BE2C (cell line): Measurements from ENCODE around the gene TIMM50.

Experiments
- DNase-seq: peaks from one replicate; pipeline ENCODE4 v3.0.0-alpha.2; 2020
- H3K27me3 ChIP-seq: fragments of 250-450 bp; sonication (Bioruptor Pico); 2 replicates; pipeline ENCODE4 v1.5.1; 2020; ENCODE audit warnings: mild to moderate bottlenecking
- H3K36me3 ChIP-seq: fragments of 250-450 bp; sonication (Bioruptor Pico); 2 replicates; pipeline ENCODE4 v1.5.1; 2020; ENCODE audit warnings: mild to moderate bottlenecking
- H3K4me1 ChIP-seq: fragments of 250-450 bp; sonication (Bioruptor Pico); 2 replicates; pipeline ENCODE4 v1.5.1; 2020
- H3K4me3 ChIP-seq: 2 replicates; pipeline ENCODE4 v1.5.1; 2011; ENCODE audit warnings: low read depth, low read length
- H3K9me3 ChIP-seq: fragments of 250-450 bp; sonication (Bioruptor Pico); 2 replicates; pipeline ENCODE4 v1.5.1; 2020
- TF ChIP-seq, protein P1 (sequence below): IDR thresholded peaks from 2 replicates; pipeline ENCODE4 v1.5.1; 2012; ENCODE audit warnings: mild to moderate bottlenecking, low read depth, low read length

The TIMM50 gene

DNA sequence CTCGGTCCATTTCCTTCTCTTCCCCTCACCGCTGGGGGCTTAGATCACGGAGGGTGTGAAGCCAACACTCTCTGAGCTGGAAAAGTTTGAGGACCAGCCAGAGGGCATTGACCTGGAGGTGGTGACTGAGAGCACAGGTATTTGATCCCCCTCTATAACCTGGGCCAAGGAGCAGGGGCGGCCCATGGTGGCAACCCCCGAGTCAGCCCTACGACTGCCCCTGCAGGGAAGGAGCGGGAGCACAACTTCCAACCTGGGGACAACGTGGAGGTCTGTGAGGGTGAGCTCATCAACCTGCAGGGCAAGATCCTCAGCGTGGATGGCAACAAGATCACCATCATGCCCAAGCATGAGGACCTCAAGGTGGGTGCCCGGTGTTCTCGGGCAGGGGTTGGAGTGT lies 11.6 kb upstream of the TIMM50 start:
- Histone ChIP-seq H3K4me3 (no peak overlapping the region), H3K4me1 (no peaks in the 10 kb centered on the region), H3K27me3 (no peaks in the 10 kb centered on the region), H3K9me3 (no peaks in the 10 kb centered on the region), H3K36me3 (peaks cover 91% of the 10 kb centered on the region)
- DNase-seq: no peak
- TF ChIP-seq, protein P1, sequence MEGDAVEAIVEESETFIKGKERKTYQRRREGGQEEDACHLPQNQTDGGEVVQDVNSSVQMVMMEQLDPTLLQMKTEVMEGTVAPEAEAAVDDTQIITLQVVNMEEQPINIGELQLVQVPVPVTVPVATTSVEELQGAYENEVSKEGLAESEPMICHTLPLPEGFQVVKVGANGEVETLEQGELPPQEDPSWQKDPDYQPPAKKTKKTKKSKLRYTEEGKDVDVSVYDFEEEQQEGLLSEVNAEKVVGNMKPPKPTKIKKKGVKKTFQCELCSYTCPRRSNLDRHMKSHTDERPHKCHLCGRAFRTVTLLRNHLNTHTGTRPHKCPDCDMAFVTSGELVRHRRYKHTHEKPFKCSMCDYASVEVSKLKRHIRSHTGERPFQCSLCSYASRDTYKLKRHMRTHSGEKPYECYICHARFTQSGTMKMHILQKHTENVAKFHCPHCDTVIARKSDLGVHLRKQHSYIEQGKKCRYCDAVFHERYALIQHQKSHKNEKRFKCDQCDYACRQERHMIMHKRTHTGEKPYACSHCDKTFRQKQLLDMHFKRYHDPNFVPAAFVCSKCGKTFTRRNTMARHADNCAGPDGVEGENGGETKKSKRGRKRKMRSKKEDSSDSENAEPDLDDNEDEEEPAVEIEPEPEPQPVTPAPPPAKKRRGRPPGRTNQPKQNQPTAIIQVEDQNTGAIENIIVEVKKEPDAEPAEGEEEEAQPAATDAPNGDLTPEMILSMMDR: no peak

DNA sequence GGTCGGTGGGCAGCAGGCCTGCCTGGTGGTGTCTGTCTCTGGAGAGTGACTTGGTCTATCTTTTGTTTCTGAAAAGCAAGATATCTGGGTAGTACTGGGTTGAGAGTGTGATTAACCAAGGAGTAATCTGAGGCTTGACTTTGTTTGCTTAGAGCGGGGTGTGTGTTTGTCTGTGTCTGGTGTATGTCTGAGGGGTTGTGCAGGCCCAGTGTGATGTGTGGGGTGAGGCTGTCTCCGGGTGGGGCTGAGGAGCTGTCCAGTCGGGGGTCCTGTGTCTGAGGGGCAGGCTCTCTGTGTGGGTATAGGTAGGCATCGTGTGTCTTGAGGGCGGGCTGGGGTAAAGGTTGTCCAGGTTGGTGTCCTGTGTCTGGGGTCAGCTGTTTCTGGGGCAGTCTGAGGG lies 11.1 kb upstream of the TIMM50 start:
- TF ChIP-seq, protein P1: no peak
- H3K27me3 ChIP-seq: no peaks in the 10 kb centered on the region
- no peaks in the 10 kb centered on the region for H3K4me1 ChIP-seq
- peaks cover 91% of the 10 kb centered on the region for H3K36me3 ChIP-seq
- H3K9me3 ChIP-seq: no peaks in the 10 kb centered on the region
- no peak overlapping the region for H3K4me3 ChIP-seq
- no peak for DNase-seq

DNA sequence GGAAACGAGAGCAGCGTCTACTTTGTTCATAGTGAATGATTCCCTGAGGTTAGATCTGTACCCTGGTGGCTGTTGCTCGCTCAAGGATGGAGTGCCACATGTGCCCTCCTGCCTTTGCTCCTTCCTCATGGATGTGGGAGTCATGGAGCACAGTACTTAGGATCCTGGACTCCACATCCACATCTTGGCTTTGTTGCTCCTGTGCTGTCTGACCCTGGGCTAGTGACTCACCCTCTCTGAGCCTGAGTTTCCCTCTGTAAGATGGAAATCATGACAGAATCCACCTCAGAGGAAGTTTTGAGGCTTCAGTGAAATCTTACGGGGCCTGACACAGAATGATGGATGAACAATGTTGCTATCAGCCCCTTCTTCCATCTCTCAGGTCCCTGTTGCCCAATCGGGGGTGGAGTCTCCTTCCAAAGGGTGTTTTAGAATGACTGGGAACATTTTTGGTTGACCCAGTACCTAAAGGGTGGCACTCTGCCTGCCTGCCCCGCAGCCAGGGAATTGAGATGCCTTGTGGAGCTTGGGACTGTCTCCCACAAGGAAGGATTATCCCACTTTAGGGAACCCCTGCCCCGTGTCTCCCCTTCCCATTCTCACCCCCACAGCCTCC lies 9.8 kb upstream of the TIMM50 start:
- H3K36me3 ChIP-seq: peaks cover 89% of the 10 kb centered on the region

DNA sequence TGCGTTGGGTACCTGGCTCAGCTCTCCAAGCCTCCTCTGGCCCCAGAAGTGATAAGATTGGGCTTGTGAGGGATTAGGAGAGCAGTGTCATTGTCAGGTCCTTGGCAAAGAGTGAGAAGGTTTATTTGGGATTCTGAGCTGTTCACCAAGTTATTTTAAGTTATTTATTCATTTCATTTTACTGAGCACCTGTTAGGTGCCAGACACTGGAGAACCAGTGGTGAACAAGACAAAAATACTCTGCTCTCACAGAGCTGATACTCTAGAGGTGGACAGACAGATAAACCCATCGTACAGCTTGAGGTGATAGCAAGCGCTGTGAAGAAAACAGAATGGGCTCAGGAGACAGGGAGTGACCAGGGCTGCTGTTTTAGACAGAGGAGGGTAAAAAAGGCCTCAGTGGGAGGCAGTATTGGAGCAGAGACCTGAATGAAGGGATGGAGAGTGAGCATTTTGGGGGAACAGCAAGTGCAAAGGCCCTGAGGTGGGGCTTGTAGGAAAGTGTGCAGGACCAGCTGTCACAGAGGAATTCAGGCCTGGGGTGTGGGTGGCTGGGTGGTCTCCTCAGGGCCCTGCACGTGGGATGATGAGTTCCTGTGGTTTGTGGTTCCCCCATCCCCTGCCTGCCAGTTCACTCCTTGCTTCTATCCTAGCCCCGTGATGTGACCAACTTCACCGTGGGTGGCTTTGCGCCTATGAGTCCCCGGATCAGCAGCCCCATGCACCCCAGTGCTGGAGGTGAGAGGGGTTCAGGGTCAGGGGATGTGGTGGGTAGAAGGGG lies 8.7 kb upstream of the TIMM50 start:
- Histone ChIP-seq H3K4me1 (no peaks in the 10 kb centered on the region), H3K9me3 (no peaks in the 10 kb centered on the region), H3K4me3 (no peak overlapping the region), H3K36me3 (peaks cover 85% of the 10 kb centered on the region), H3K27me3 (no peaks in the 10 kb centered on the region)
- DNase-seq: no peak
- TF ChIP-seq, protein P1: no peak

More for the DNA sequence above, 9.8 kb upstream of the TIMM50 start:
- Histone ChIP-seq H3K9me3 (no peaks in the 10 kb centered on the region), H3K4me1 (no peaks in the 10 kb centered on the region), H3K4me3 (no peak overlapping the region), H3K27me3 (no peaks in the 10 kb centered on the region)
- TF ChIP-seq, protein P1: no peak
- no peak for DNase-seq

DNA sequence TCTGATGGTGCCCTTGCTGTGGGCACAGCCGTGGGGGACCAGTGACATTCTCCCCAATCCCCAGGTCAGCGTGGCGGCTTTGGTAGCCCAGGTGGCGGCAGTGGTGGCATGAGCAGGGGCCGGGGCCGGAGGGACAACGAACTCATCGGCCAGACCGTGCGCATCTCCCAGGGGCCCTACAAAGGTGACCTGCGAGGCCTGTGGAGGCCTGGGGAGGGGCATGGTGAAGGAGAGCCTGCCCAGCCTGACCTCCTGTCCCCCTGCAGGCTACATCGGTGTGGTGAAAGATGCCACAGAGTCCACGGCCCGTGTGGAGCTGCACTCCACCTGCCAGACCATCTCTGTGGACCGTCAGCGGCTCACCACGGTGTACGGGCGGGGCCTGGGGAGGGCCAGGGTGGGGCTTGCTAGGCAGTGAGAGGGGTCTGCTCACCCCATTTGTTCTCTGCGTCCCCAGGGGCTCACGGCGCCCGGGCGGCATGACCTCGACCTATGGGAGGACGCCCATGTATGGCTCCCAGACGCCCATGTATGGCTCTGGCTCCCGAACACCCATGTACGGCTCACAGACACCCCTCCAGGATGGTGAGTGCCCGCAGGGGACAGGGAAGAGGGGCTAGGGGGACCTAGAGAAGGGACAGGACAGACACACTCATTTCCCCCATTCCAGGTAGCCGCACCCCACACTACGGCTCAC lies 7.7 kb upstream of the TIMM50 start:
- Histone ChIP-seq H3K9me3 (no peaks in the 10 kb centered on the region), H3K4me3 (no peak overlapping the region), H3K4me1 (no peaks in the 10 kb centered on the region), H3K27me3 (no peaks in the 10 kb centered on the region), H3K36me3 (peaks cover 81% of the 10 kb centered on the region)
- TF ChIP-seq, protein P1: no peak
- DNase-seq: no peak
